HG02642 (cell line): Measurements from ENCODE around the gene TAAR9.

Experiments
- ATAC-seq: cut with Tn5 transposase; IDR thresholded peaks from one replicate; pipeline ENCODE4 v1.9.1; 2021; ENCODE audit warnings: mild to moderate bottlenecking; ENCODE audit not compliant: unreplicated experiment, poor library complexity

TAAR9 gene

GRCh38 chr6:132584698-132585097 is 46.6 kb downstream of the TAAR9 start:
- no peak for ATAC-seq

- ATAC-seq, result no peak
These were observed 49.3 kb downstream of the TAAR9 start for GRCh38 chr6:132587424-132587823.
